EL (cell line): ENCODE measurements around the gene WDR18.

Experiments
- DNase-seq: peaks from one replicate; pipeline ENCODE4 v3.0.0-alpha.2; 2016

The WDR18 gene, protein sequence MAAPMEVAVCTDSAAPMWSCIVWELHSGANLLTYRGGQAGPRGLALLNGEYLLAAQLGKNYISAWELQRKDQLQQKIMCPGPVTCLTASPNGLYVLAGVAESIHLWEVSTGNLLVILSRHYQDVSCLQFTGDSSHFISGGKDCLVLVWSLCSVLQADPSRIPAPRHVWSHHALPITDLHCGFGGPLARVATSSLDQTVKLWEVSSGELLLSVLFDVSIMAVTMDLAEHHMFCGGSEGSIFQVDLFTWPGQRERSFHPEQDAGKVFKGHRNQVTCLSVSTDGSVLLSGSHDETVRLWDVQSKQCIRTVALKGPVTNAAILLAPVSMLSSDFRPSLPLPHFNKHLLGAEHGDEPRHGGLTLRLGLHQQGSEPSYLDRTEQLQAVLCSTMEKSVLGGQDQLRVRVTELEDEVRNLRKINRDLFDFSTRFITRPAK

DNA sequence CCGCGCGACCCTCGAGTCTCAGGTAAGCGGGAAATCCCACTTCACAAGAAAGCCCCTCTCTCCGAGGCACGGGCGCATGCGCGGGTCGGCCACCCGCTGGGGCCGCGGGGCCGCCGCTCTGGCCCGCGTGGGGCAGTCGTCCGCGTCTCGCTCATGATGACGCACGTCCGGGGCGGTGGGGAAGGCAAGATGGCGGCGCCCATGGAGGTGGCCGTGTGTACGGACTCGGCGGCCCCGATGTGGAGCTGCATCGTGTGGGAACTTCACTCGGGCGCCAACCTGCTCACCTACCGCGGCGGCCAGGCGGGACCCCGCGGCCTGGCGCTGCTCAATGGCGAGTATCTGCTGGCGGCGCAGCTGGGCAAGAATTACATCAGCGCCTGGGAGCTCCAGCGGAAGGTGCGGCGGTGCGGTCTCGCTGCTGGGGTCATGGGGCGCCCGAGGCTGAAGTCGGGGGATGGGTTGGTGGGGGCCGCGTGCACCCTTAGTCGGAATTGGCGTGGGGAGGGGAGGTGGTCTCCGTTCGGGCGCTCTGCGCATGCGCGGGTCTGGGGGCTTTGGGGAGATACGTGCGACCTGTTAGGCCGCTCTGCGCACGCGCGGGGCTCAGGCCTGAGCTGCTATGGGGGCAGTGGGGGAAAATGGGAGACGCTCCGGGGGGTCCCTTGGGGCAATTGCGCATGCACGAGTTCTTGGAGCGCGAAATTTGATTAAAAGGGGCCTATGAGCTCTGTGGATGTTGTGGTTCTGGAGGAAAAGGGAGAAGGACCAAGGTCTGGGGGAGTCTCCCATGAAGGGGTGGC is at the start of gene WDR18:
Gene WDR18, plus strand, starts transcription at position 181 of the 803 bp plus-strand sequence. Its CDS starts 9 bp downstream, at position 190.
- DNase-seq = peak; percentile 89

DNA sequence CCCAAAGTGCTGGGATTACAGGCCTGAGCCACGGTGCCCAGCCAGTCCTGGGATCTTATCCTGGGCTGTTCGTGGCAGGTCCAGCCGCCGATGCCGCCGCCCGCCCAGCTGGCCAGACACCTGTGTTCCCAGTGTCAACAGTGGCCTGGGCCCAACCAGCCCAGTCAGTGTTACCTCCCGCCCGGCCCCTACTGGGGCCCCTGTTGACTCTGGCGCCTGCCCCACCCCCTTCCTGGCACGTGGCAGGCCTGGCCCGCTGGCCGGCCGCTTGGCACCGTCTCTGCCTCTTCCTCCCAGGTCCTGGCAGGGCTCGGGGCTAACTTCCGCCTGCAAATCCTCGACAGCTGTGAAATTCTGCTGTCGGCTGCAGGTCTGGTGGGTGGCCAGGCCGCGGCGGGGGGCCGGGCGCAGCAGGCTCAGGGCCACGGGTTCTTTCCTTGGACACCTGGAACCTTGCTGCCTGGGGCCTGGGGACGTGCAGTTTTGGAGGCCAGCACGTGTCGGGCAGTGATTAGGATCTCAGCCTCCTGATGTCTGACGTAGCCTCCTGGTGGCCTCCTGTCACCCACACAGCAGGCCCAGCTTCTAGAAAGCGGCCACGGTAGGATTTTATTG is 49.2 kb upstream of the WDR18 start:
- DNase-seq = no peak

DNA sequence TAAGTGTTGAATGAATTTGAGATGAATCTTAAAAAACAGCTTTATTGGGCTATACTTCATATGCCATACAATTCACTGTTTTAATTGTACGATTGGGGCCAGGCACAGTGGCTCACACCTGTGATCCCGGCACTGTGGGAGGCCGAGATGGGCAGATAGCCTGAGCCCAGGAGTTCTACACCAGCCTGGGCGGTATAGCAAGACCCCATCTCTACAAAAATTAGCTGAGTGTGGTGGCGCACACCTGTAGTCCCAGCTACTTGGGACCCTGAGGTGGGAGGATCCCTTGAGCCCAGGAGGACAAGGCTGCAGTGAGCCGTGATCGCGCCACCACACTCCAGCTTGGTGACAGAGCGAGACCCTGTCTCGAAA is 48.0 kb upstream of the WDR18 start:
- DNase-seq = no peak

DNA sequence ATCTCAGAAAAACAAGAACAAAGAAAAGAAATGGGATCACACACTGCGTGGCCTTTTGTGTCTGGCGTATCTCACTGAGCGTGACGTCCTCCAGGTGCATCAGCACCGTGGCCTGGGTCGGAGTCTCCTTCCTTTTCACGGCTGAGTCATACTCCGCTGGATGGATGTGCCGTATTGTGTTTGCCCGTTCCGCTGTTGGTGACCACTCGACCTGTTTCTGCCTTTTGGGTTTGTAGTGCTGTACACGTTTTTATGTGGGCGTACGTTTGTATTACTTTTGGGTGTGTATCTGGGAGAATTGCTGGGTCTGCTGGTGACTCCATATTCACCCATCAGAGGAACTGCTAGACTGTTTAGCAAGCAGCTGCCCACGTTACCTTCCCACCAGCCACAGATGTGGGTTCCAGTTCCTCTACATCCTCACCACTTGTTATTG is 46.9 kb upstream of the WDR18 start:
- DNase-seq = no peak

DNA sequence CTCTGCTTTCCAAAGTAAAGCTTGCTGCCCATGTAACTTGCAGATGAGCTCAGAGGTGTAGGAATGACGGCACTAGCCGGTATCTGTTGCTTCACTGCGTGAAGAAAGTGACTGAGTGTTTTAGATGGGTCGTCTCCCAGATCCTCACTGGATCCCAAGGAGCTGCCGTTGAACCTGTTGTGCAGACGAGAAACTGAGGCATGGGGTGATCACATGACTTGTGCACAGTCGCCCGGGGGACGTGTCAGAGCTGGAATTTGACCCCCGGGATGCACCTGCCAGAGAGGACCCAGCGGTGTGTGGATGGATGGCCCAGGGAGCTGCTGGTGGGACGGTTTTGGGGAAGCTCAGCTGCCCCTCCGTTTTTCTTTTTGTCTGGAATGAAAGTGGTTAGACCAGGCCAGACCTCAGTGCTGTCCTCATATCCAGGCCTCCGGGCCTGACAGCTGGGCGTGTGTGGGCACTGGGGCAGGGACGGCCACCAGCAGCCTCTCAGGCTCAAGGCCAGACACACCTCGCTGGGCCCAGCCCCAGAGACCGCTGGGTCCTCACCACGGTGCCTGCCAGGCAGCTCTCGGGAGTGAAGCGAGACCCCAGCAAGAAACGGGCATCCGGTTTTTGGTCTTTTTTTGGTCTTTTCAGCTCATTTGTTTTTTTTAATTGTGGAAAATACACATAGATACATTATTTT is 45.8 kb upstream of the WDR18 start:
- no peak for DNase-seq

DNA sequence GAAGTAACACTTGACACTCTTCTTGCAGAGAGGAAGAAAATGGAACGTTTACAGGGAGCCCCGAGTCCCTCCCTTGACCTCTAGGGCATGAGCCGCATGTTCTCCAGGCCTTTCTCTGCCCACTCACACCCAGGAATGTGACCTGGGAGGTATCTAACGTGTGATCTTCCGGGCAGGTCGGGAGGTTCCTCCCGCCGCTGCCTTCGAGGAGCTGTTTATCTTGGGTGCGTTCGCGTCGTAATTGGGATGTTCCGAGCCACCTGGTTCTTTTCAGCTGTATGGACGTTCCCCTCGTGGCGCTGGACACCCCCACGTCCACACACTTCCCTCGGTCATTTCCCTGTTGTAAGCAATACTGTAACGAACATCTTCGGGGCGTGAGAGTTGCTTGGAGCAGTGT is 44.7 kb upstream of the WDR18 start:
- DNase-seq = no peak

DNA sequence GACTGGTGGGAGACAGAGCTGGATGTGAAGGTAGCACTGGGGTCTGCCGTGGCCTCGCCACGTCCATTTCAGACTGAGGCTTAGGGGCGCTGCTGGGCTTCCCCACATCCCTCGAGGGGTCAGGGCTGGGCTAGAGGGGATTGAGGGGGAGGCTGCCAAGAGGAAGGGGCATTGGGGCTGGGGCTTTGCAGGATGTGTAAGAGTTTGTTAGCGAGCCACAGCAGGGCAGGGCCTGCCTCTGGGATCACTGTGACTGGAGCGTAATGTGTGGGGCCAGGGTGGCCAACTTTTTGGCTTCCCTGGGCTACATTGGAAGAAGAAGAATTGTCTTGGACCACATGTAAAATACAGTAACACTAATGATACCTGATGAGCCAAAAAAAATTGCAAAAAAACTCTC is 44.2 kb upstream of the WDR18 start:
- no peak for DNase-seq

DNA sequence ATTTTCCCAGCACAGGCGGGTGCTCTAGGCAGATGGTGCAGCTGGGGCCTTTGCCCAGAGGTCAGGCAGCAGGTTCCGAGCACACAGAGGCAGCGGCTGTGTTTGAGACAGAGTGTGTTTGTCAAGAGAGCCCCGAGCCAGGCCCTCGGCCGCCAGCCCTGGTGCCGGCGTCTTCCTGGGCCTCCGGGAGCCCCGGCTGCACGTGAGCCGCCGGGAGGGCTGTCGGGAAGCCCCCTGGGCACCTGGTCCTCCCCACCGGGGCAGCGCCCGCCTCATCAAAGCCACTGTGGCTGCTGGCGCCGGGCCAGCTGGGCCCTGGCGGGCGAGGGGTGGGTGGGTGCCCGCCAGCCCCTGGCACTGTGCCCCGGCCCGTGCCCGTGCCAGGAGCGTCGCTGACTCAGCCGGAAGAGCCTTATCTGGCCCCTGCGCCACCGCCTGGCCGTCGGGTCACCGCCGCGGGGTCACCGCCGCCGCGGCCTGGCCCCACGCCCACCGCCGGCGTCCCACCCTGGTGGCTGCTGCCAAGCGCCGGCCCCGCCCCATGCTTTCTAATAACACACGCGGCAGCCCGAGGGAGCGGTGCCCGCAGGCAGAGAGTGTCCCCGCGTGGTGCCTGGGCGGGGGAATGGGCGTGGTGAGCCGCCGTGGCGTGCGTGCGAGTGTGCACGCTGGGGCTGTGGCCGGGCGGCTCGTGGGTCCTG is 43.4 kb upstream of the WDR18 start:
- DNase-seq = peak; percentile 44

DNA sequence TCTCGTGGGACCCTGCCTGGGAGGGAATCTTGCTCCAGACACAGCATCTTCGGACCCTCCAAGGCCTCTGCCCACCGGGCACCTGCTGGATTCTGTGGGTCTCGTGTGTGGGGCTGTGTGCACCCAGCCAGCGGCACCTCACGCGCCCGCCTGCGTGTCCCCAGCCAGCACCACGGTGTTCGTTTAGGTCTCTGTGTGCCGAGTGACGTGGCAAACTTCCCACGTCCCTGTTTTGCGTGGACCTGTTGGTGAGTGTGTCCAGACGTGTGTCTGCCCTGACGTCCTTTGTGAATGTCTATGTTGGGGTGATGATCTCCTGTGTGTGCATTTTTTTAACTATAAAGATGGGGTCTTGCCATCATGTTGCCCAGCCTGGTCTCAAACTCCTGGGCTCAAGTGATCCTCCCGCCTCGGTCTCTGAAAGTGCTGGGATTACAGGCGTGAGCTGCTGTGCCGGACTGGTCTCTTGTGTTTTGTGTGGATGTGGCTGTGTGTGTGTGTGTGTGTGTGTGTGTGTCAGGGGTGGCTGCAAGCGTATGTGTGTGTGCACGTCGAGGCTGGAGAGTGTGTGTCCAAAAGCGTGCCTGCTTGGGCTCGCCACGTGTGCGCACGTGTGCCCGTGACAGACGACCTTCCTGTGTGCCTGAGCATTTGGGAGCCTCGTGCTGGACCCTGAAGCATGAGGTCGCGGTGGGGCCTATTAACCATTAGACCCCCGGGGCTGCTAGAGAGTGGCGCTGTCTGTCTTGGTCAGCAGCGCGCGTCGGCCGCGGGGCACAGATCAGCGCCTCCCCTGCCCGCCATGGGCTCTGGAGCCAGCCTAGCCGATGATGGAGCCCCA is 42.6 kb upstream of the WDR18 start:
- no peak for DNase-seq

DNA sequence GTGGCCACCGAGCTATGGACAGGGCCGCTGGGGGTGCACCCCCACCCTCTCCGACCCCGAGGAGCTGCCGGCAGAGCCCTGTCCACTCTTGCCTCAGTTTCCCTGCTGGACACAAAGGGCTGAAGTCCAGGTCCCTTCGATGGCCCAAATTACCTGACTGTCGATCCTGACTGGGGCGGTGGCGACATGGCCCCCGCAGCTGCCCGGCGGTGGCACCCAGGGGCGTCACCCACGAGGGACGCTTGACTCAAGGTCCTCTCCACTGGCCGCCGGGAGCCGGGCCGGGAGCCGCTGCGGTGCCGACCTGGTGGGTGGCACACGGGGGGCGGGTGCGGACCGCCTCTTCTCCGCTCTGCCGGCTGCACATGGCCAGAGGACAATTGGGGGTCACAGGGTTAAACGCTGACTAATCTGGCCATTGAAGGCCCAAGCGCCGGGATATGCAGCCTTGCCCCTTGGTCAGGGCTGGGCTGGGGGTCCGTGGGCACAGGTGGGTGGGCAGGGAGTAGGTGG is 42.0 kb upstream of the WDR18 start:
- no peak for DNase-seq

DNA sequence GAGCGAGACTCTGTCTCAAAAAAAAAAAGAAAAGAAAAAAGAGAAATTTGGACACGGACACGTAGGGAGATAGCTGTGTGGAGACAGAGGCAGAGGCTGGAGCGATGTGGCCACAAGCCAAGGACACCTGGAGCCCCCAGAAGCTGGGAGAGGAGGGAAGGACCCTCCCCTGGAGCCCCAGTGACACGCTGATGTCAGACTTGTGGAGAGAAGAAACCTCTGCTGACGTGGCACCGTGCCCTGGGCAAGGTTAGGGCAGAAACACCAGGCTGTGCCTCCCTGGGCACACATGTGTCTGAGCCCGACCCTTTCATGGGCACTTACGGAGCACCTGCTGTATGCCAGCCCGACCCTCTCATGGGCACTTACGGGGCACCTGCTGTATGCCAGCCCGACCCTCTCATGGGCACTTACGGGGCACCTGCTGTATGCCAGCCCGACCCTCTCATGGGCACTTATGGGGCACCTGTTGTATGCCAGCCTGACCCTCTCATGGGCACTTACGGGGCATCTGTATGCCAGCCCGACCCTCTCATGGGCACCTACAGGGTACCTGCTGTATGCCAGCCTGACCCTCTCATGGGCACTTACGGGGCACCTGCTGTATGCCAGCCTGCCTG is 40.5 kb upstream of the WDR18 start:
- DNase-seq = no peak

DNA sequence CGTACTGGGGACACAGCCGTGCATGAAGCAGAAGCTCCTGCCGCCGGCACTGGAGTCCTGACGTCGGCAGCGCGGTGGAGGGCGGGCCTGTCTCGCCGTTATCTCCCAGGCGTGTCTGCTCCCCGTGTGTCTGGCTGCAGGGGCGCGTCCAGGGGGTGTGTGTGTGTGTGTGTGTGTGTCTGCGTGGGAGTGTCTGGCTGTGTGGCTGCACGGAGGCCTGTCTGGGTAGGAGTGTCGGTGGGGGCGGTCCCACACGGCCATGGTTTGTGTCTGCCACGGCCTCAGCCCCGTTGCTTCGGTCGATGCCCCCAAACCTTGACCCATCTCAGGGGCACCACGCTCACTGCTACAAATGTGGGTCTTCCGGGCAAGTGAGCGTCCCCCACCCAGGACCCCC is 40.0 kb upstream of the WDR18 start:
- DNase-seq = no peak

DNA sequence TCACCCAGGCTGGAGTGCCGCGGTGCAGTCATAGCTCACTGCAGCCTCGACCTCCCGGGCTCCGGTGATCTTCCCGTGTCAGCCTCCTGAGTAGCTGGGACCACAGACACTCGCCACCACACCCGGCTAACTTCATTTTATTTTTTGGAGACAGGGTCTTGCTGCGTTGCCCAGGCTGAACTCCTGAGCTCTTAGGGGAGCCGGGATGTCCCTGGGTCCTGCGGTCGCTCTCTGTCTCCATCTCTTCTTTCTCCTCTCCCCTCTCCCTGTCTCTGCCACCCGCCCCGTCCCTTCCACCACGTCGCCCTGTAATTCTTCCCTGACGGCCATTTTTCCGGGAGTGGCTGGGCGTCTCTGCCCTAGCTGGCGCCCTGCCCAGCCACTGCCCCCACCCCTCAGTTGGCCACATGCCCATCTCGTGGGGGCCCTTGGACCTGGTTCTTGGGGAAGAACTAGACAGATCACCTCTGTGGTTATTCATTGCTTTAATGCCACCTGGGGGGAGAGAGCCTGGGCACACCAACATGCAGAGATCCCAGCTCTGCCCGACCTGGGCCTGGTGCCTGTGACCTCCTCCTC is 39.4 kb upstream of the WDR18 start:
- no peak for DNase-seq

DNA sequence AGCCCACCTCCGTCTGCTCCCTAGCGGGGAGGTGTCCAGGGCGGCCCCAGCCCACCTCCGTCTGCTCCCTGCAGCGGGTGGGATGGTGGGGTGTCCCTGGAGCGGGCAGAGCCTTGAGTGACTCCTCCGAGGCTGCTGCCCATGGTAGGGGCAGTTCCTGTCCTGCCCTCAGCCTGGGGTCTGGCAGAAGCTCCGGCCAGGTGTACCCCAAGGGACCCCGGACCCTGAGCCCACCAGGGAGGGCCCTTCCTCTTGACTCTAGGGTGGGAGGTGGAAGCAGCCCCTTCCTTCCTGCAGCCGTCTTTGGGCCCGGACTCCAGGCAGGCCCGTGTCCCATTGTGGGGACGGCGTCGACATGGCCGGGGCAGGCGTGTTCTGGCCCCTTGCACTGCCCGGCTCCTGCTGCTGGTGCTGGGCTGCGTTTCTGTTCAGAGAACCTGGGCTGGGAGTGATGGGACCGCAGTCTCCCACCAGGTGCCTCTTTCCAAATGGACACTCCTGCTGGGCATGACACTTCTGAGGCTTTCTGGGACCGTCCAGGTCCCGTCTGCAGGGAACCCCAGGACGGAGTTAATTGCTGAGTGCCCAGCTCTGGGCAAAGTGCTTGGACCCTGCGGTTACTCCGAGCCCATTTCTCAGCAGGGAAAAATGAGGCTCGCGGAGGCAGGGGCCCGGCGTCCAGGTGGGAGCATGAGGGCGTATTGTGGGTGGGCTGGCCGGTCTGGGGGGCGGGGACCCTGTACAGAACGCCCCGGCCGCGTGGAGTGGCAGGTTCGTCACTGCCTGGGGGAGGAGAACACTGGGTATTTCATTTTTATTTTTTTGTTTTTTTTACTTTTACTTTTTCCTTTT is 38.5 kb upstream of the WDR18 start:
- no peak for DNase-seq

DNA sequence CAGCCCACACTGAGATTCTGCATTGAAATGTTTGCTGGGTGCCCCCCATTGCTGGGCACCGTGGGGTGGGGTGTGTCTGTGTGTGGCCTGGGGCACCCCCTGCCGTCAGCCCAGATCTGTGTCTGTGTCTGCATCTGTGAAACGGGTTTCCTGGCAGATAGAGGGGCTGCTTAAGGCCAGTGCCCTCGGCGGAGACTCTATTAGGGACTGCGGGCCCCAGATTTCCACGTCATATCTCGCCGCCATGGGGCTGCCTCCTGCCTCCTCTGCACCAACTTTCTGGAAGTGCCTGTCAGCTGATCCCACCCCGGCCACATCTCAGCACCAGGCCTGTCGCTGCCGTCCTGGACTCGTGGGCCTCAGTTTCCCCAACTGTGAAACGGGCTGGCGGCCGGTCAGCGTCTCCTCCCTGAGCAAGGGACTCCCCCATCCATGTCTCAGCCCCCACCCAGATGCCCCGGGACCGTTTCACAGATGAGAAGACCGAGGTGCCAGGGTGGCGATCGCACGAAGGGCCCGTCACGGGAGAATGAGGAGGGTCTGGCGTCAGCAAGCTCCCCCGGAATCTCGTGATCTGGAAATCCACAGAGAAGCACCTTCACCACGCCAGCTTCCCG is 36.9 kb upstream of the WDR18 start:
- DNase-seq = no peak

DNA sequence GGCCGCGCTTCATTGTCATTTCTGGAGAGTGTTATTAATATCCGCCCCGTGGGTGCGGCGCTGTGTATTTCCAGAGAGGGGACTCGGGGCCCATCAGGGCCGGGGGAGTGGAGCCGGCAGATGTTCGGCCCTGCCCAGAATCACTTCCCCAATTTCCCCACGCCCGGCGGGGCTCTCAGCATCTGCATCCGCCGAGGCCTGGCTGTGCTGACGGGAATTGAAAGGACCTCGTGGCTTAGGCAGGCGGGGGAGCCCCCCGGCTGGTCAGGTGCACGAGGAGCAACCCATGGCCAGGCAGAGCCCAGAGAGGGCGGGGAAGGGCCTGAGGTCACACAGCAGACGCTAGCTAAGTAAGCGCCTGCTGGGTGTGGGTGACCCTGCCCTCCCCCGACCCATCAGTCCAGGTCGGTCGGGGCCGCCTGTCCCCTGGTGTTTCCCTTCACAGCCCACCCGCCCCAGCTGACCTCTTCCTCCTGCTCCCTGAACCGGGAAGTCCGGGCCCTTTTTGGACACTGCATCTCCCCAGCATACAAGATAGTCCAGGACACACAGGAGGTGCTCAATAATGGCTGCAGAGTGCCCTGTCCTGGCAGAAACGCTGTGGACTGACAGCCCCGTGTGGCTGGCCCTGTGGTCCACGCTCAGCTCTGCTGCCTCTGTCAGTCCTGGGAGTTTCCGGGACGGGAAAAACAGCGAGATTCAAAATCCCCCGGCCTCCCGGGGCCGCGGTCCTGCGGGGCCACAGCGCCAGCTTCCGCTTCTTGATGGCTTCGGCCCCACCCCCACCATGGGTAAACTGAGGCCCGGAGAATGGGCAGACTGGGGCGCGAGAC is 36.2 kb upstream of the WDR18 start:
- DNase-seq = no peak

DNA sequence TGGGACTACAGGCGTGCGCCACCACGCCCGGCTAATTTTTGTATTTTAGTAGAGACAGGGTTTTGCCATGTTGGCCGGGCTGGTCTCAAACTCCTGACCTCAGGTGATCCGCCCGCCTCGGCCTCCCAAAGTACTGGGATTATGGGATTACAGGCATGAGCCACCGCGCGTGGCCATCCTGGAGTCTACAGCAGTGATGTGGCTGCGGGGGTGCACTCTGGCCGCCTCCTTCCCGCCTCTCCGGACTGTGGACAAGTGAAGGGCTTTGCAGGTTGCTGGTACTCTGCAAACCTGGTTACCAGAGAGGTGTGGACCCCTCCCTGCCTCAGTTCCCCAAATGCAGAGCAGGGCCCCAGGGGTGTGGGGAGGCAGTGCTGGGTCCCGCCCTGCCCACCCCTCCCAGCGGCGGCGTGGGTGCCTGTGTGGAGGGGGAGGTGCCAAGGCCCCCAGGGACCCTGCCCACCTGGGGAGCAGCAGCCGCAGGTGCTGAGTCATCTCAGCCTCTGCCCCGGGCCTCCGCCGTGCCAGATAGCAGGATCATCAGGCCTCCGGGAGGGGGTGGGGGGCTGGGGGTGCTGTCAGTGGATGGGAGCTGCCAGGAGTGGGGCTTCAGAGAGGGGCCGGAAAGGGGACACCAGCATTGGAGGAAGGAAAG is 35.2 kb upstream of the WDR18 start:
- DNase-seq = no peak
